ENCODE results near the gene ZNF84. TPM values are rescaled to one million over a fixed set of nuclear protein-coding genes. Genes with fewer than 3 reads are reported as not detected.

Gene ZNF84
- total and polyA plus RNA-seq, 2 experiments from 2014 or later, result 21.1 to 46.6 TPM

DNA sequence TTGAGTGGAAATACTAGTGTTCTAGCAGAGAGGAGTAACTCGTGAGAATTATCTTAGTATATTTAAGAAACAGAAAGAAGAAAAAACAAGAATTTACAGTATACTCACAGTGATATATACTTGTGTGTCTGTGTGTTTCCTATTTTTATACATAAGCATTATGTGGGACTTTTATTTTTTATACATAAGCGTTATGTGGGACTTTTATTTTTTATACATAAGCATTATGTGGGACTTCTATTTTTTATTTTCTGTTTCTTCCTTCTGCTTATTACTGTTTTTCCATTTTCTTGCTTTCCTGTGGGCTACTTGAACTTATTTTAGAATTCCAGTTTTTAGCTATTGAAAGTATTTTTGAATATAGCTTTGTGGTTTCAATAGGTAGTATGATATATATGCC, 36.5 kb downstream of the ZNF84 start (continued):
- no peak for TF ChIP-seq ZNF462 (CRISPR knock-in tag; IDR thresholded peaks at IDR 0.05)
- no peak for TF ChIP-seq EZH2phosphoT487 (IDR thresholded peaks at IDR 0.05; ENCODE audit: unreplicated experiment)
- TF ChIP-seq REST (IDR thresholded peaks at IDR 0.05; ENCODE audit: unreplicated experiment), result no peak
- TF ChIP-seq CREB1 (CRISPR knock-in tag; IDR thresholded peaks at IDR 0.05; ENCODE audit: low read depth), result no peak

DNA sequence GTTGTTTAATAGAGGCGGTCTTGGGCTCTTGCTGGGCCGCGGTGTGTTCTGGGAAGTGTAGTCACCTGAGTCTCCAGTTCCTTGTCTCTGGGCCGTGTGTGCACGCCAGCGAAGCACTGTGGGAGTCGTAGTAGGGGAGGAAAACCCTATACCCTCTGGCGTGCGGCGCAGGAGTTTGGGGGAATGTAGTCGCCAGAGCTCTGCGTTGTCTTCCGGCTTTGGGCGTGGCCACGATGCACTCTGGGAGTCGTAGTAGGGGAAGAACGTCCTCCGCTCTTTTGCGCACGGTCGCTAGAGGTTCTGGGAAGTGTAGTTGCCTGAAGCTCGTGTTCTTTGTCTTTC, 42.7 kb downstream of the ZNF84 start:
- ATAC-seq, result peak; percentile 89
- TF ChIP-seq NANOG (IDR thresholded peaks at IDR 0.05; ENCODE audit: borderline replicate concordance) (no peak), REST (IDR thresholded peaks at IDR 0.05; ENCODE audit: unreplicated experiment) (no peak), EZH2phosphoT487 (IDR thresholded peaks at IDR 0.05; ENCODE audit: unreplicated experiment) (no peak), CREB1 (CRISPR knock-in tag; IDR thresholded peaks at IDR 0.05; ENCODE audit: low read depth) (peak; percentile 97)

More for the DNA sequence above, 42.7 kb downstream of the ZNF84 start:
- peaks cover 5% of the 10 kb centered on the region; the same call in 1 of the 2 replicates for H3K4me1 ChIP-seq (ENCODE audit: insufficient read depth)
- Mint-ChIP-seq H3K4me1 (peaks cover 5% of the 10 kb centered on the region; the same call in 1 of the 3 replicates), H3K4me3 (no peak overlapping the region), H3K27me3 (ENCODE audit: insufficient read depth, low read depth, poor library complexity) (peaks cover 8% of the 10 kb centered on the region), H3K9me3 (peaks cover 46% of the 10 kb centered on the region), H3K36me3 (ENCODE audit: low read depth) (peaks cover 58% of the 10 kb centered on the region), H3K27ac (no peak overlapping the region)
- peak overlapping the region; percentile 88; the same call in 1 of the 2 replicates for H2AFZ ChIP-seq
- no peaks in the 10 kb centered on the region for H3F3A ChIP-seq (replicated peaks; ENCODE audit: low read depth)
- H3K4me2 ChIP-seq, result peak overlapping the region; percentile 76
- peak overlapping the region; percentile 94 for H3K27ac ChIP-seq (ENCODE audit: low read depth)
- H3K27me3 ChIP-seq (ENCODE audit: insufficient read depth), result no peaks in the 10 kb centered on the region
- H3K4me3 ChIP-seq, result peak overlapping the region; percentile 87
- H4K20me1 ChIP-seq (replicated peaks; ENCODE audit: insufficient read depth), result no peaks in the 10 kb centered on the region
- peaks cover 14% of the 10 kb centered on the region for H3K36me3 ChIP-seq (ENCODE audit: insufficient read depth)
- peak; percentile 99 for DNase-seq (ENCODE audit: low spot score)
- H3K9me2 ChIP-seq (ENCODE audit: insufficient read depth), result peaks cover 11% of the 10 kb centered on the region
- peaks cover 14% of the 10 kb centered on the region for H3K79me2 ChIP-seq (replicated peaks; ENCODE audit: insufficient read depth)

Measured in GM23338 (cell line).